ENCODE measurements around the gene ZNF124.
"Not testable (repeated sequence)": the region's sequence is repeated elsewhere in the genome, so short reads cannot be mapped to it uniquely, and the experiment has no call there.

ZNF124 gene

GRCh38 chr1:247147120-247147519 lies 24.7 kb downstream of the ZNF124 start:
- H3K4me3 ChIP-seq; H3K4me1 ChIP-seq; H3K36me3 ChIP-seq (replicated peaks); in situ Hi-C loops (cut with MboI; ENCODE audit: low sequenced_read_pairs); H3K27me3 ChIP-seq (ENCODE audit: low read depth); DNase-seq (ENCODE audit: low spot score in 2 of 2): not testable (repeated sequence)
- H3K9me3 ChIP-seq, result peaks cover 41% of the 10 kb centered on the region

GRCh38 chr1:247146671-247147070 lies 25.1 kb downstream of the ZNF124 start:
- in situ Hi-C loops (cut with MboI; ENCODE audit: low sequenced_read_pairs), result no loop called here
- no peaks in the 10 kb centered on the region for H3K4me1 ChIP-seq
- H3K36me3 ChIP-seq (replicated peaks), result peaks cover 11% of the 10 kb centered on the region
- H3K9me3 ChIP-seq, result peaks cover 41% of the 10 kb centered on the region
- no peak overlapping the region for H3K4me3 ChIP-seq
- H3K27me3 ChIP-seq (ENCODE audit: low read depth), result no peaks in the 10 kb centered on the region
- no peak for DNase-seq (ENCODE audit: low spot score in 2 of 2)

- peaks cover 13% of the 10 kb centered on the region for H3K36me3 ChIP-seq (replicated peaks)
- DNase-seq (ENCODE audit: low spot score in 2 of 2), result no peak
- H3K4me3 ChIP-seq, result no peak overlapping the region
- in situ Hi-C loops (cut with MboI; ENCODE audit: low sequenced_read_pairs), result no loop called here
- no peaks in the 10 kb centered on the region for H3K4me1 ChIP-seq
- peaks cover 49% of the 10 kb centered on the region for H3K9me3 ChIP-seq
- H3K27me3 ChIP-seq (ENCODE audit: low read depth), result no peaks in the 10 kb centered on the region
Measured at GRCh38 chr1:247145279-247145678, 26.5 kb downstream of the ZNF124 start.

GRCh38 chr1:247139557-247139956 lies 32.3 kb downstream of the ZNF124 start:
- H3K4me3 ChIP-seq; in situ Hi-C loops (cut with MboI; ENCODE audit: low sequenced_read_pairs); DNase-seq (ENCODE audit: low spot score in 2 of 2); H3K27me3 ChIP-seq (ENCODE audit: low read depth); H3K4me1 ChIP-seq; H3K36me3 ChIP-seq (replicated peaks): not testable (repeated sequence)
- peaks cover 44% of the 10 kb centered on the region for H3K9me3 ChIP-seq

- in situ Hi-C loops (cut with MboI; ENCODE audit: low sequenced_read_pairs), result no loop called here
- no peaks in the 10 kb centered on the region for H3K4me1 ChIP-seq
- H3K27me3 ChIP-seq (ENCODE audit: low read depth), result no peaks in the 10 kb centered on the region
- H3K36me3 ChIP-seq (replicated peaks), result peaks cover 5% of the 10 kb centered on the region; the same call in 1 of the 2 replicates
- no peak overlapping the region for H3K4me3 ChIP-seq
- no peak for DNase-seq (ENCODE audit: low spot score in 2 of 2)
- H3K9me3 ChIP-seq, result peaks cover 16% of the 10 kb centered on the region
Measured at GRCh38 chr1:247131236-247131635, 40.6 kb downstream of the ZNF124 start.

GRCh38 chr1:247127519-247128282 lies 44.1 kb downstream of the ZNF124 start:
- H3K27me3 ChIP-seq (ENCODE audit: low read depth); H3K4me1 ChIP-seq; DNase-seq (ENCODE audit: low spot score in 2 of 2); H3K36me3 ChIP-seq (replicated peaks); in situ Hi-C loops (cut with MboI; ENCODE audit: low sequenced_read_pairs); H3K9me3 ChIP-seq: not testable (repeated sequence)
- peak overlapping the region; percentile 37 for H3K4me3 ChIP-seq

GRCh38 chr1:247126601-247127000 lies 45.2 kb downstream of the ZNF124 start:
- in situ Hi-C loops (cut with MboI; ENCODE audit: low sequenced_read_pairs); H3K9me3 ChIP-seq: not testable (repeated sequence)

GRCh38 chr1:247126166-247126565 lies 45.7 kb downstream of the ZNF124 start:
- H3K36me3 ChIP-seq (replicated peaks); H3K4me3 ChIP-seq; in situ Hi-C loops (cut with MboI; ENCODE audit: low sequenced_read_pairs); H3K4me1 ChIP-seq; H3K9me3 ChIP-seq; H3K27me3 ChIP-seq (ENCODE audit: low read depth); DNase-seq (ENCODE audit: low spot score in 2 of 2): not testable (repeated sequence)

More at GRCh38 chr1:247126601-247127000, 45.2 kb downstream of the ZNF124 start:
- H3K27me3 ChIP-seq (ENCODE audit: low read depth); H3K4me3 ChIP-seq; H3K4me1 ChIP-seq; DNase-seq (ENCODE audit: low spot score in 2 of 2); H3K36me3 ChIP-seq (replicated peaks): not testable (repeated sequence)

GRCh38 chr1:247121382-247121781 lies 50.4 kb downstream of the ZNF124 start:
- Histone ChIP-seq H3K27me3 (ENCODE audit: low read depth) (no peaks in the 10 kb centered on the region), H3K4me3 (no peak overlapping the region), H3K4me1 (no peaks in the 10 kb centered on the region), H3K9me3 (peaks cover 2% of the 10 kb centered on the region; the same call in 1 of the 2 replicates), H3K36me3 (replicated peaks) (no peaks in the 10 kb centered on the region)
- no peak for DNase-seq (ENCODE audit: low spot score in 2 of 2)
- in situ Hi-C loops (cut with MboI; ENCODE audit: low sequenced_read_pairs), result no loop called here

- in situ Hi-C loops (cut with MboI; ENCODE audit: low sequenced_read_pairs), result not testable (repeated sequence)
Measured at GRCh38 chr1:247120408-247120668, 51.5 kb downstream of the ZNF124 start.

GRCh38 chr1:247119600-247120407 lies 52.0 kb downstream of the ZNF124 start:
- H3K27me3 ChIP-seq (ENCODE audit: low read depth), result no peaks in the 10 kb centered on the region
- H3K4me1 ChIP-seq, result no peaks in the 10 kb centered on the region
- in situ Hi-C loops (cut with MboI; ENCODE audit: low sequenced_read_pairs), result no loop called here
- no peak overlapping the region for H3K4me3 ChIP-seq
- no peaks in the 10 kb centered on the region for H3K36me3 ChIP-seq (replicated peaks)
- H3K9me3 ChIP-seq, result no peaks in the 10 kb centered on the region
- no peak for DNase-seq (ENCODE audit: low spot score in 2 of 2)

More at GRCh38 chr1:247120408-247120668, 51.5 kb downstream of the ZNF124 start:
- H3K27me3 ChIP-seq (ENCODE audit: low read depth); H3K9me3 ChIP-seq; H3K4me3 ChIP-seq; H3K36me3 ChIP-seq (replicated peaks); H3K4me1 ChIP-seq; DNase-seq (ENCODE audit: low spot score in 2 of 2): not testable (repeated sequence)

- Histone ChIP-seq H3K4me1 (no peaks in the 10 kb centered on the region), H3K36me3 (replicated peaks) (no peaks in the 10 kb centered on the region), H3K4me3 (no peak overlapping the region), H3K9me3 (no peaks in the 10 kb centered on the region), H3K27me3 (ENCODE audit: low read depth) (no peaks in the 10 kb centered on the region)
- in situ Hi-C loops (cut with MboI; ENCODE audit: low sequenced_read_pairs), result no loop called here
- DNase-seq (ENCODE audit: low spot score in 2 of 2), result peak; percentile 22 to 78
Measured at GRCh38 chr1:247118946-247119446, 52.8 kb downstream of the ZNF124 start.

- H3K9me3 ChIP-seq, result 0 out of 2 replicates have a peak, but pooled peaks cover 2% of the 10 kb centered on the region
- no peak for DNase-seq (ENCODE audit: low spot score in 2 of 2)
- H3K4me1 ChIP-seq, result no peaks in the 10 kb centered on the region
- no peak overlapping the region for H3K4me3 ChIP-seq
- in situ Hi-C loops (cut with MboI; ENCODE audit: low sequenced_read_pairs), result no loop called here
- no peaks in the 10 kb centered on the region for H3K27me3 ChIP-seq (ENCODE audit: low read depth)
- H3K36me3 ChIP-seq (replicated peaks), result no peaks in the 10 kb centered on the region
Measured at GRCh38 chr1:247115545-247115944, 56.3 kb downstream of the ZNF124 start.

- Histone ChIP-seq H3K4me1 (no peaks in the 10 kb centered on the region), H3K27me3 (ENCODE audit: low read depth) (no peaks in the 10 kb centered on the region), H3K36me3 (replicated peaks) (no peaks in the 10 kb centered on the region), H3K4me3 (no peak overlapping the region), H3K9me3 (0 out of 2 replicates have a peak, but pooled peaks cover 2% of the 10 kb centered on the region)
- in situ Hi-C loops (cut with MboI; ENCODE audit: low sequenced_read_pairs), result no loop called here
- DNase-seq (ENCODE audit: low spot score in 2 of 2), result no peak
Measured at GRCh38 chr1:247115141-247115510, 56.7 kb downstream of the ZNF124 start.
